ENCODE results near the gene MAN2B2. TPM values are rescaled to one million over a fixed set of nuclear protein-coding genes. Genes with fewer than 3 reads are reported as not detected.
"Not testable (repeated sequence)": the region's sequence is repeated elsewhere in the genome, so short reads cannot be mapped to it uniquely, and the experiment has no call there.

The MAN2B2 gene
- total RNA-seq, 1 donor from 2014 or later: 4.7 TPM

GRCh38 chr4:6620891-6621555 lies 46.0 kb downstream of the MAN2B2 start:
- Histone ChIP-seq H3K27me3 (ENCODE audit: control insufficient read depth, insufficient read depth, low read length) (no peaks in the 10 kb centered on the region), H3K36me3 (ENCODE audit: control insufficient read depth, insufficient read depth, low read length) (peaks cover 12% of the 10 kb centered on the region), H3K4me3 (ENCODE audit: low read depth, low read length) (no peak overlapping the region)
- DNase-seq (ENCODE audit: low read depth) (no peak), FAIRE-seq (no peak)
- TF ChIP-seq CTCF (IDR thresholded peaks at IDR 0.05; ENCODE audit: insufficient read depth, low read length, severe bottlenecking): no peak

- no peak for TF ChIP-seq CTCF (IDR thresholded peaks at IDR 0.05; ENCODE audit: insufficient read depth, low read length, severe bottlenecking)
- FAIRE-seq (no peak), DNase-seq (ENCODE audit: low read depth) (no peak)
Observed at GRCh38 chr4:6621556-6621927, 46.6 kb downstream of the MAN2B2 start.

GRCh38 chr4:6622744-6623143 lies 47.8 kb downstream of the MAN2B2 start:
- no peak for DNase-seq (ENCODE audit: low read depth)
- H3K4me3 ChIP-seq (ENCODE audit: low read depth, low read length): no peak overlapping the region
- no peak for TF ChIP-seq CTCF (IDR thresholded peaks at IDR 0.05; ENCODE audit: insufficient read depth, low read length, severe bottlenecking)
- no peak for FAIRE-seq
- H3K27me3 ChIP-seq (ENCODE audit: control insufficient read depth, insufficient read depth, low read length): no peaks in the 10 kb centered on the region
- H3K36me3 ChIP-seq (ENCODE audit: control insufficient read depth, insufficient read depth, low read length): peaks cover 9% of the 10 kb centered on the region

More at GRCh38 chr4:6621556-6621927, 46.6 kb downstream of the MAN2B2 start:
- Histone ChIP-seq H3K4me3 (ENCODE audit: low read depth, low read length) (no peak overlapping the region), H3K27me3 (ENCODE audit: control insufficient read depth, insufficient read depth, low read length) (no peaks in the 10 kb centered on the region), H3K36me3 (ENCODE audit: control insufficient read depth, insufficient read depth, low read length) (peaks cover 9% of the 10 kb centered on the region)

GRCh38 chr4:6625256-6625655 lies 50.3 kb downstream of the MAN2B2 start:
- no peak for TF ChIP-seq CTCF (IDR thresholded peaks at IDR 0.05; ENCODE audit: insufficient read depth, low read length, severe bottlenecking)
- DNase-seq (ENCODE audit: low read depth): no peak
- Histone ChIP-seq H3K27me3 (ENCODE audit: control insufficient read depth, insufficient read depth, low read length) (no peaks in the 10 kb centered on the region), H3K36me3 (ENCODE audit: control insufficient read depth, insufficient read depth, low read length) (peaks cover 2% of the 10 kb centered on the region), H3K4me3 (ENCODE audit: low read depth, low read length) (no peak overlapping the region)
- no peak for FAIRE-seq

- Histone ChIP-seq H3K27me3 (ENCODE audit: control insufficient read depth, insufficient read depth, low read length) (no peaks in the 10 kb centered on the region), H3K4me3 (ENCODE audit: low read depth, low read length) (no peak overlapping the region), H3K36me3 (ENCODE audit: control insufficient read depth, insufficient read depth, low read length) (no peaks in the 10 kb centered on the region)
- DNase-seq (ENCODE audit: low read depth) (no peak), FAIRE-seq (no peak)
- no peak for TF ChIP-seq CTCF (IDR thresholded peaks at IDR 0.05; ENCODE audit: insufficient read depth, low read length, severe bottlenecking)
Observed at GRCh38 chr4:6626066-6626465, 51.1 kb downstream of the MAN2B2 start.

- H3K4me3 ChIP-seq (ENCODE audit: low read depth, low read length): no peak overlapping the region
- no peaks in the 10 kb centered on the region for H3K36me3 ChIP-seq (ENCODE audit: control insufficient read depth, insufficient read depth, low read length)
- DNase-seq (ENCODE audit: low read depth) (no peak), FAIRE-seq (no peak)
- no peak for TF ChIP-seq CTCF (IDR thresholded peaks at IDR 0.05; ENCODE audit: insufficient read depth, low read length, severe bottlenecking)
- H3K27me3 ChIP-seq (ENCODE audit: control insufficient read depth, insufficient read depth, low read length): no peaks in the 10 kb centered on the region
Observed at GRCh38 chr4:6627832-6628231, 52.8 kb downstream of the MAN2B2 start.

- FAIRE-seq; H3K27me3 ChIP-seq (ENCODE audit: control insufficient read depth, insufficient read depth, low read length); DNase-seq (ENCODE audit: low read depth); H3K4me3 ChIP-seq (ENCODE audit: low read depth, low read length); H3K36me3 ChIP-seq (ENCODE audit: control insufficient read depth, insufficient read depth, low read length): not testable (repeated sequence)
Observed at GRCh38 chr4:6628484-6628883, 53.5 kb downstream of the MAN2B2 start.
